Left lobe of liver (tissue), 2 donors: Measurements from ENCODE around the gene PHLDA3. TPM values are rescaled to one million over a fixed set of nuclear protein-coding genes. Genes with fewer than 3 reads are reported as not detected.
A peak's percentile ranks its signal among the peaks of the same experiment; 100 is the strongest.

Source experiments
- ATAC-seq: fragments of 200-7000 bp; cut with Tn5 transposase; one replicate; pipeline ENCODE4 v1.9.1; 2020; ENCODE audit warnings: mild to moderate bottlenecking, moderate library complexity
- DNase-seq: peaks from one replicate; pipeline ENCODE4 v3.0.0-alpha.2; 2020; ENCODE audit warnings: low spot score
- total RNA-seq: library from RNA; stranded (reverse); gene quantifications from one replicate; pipeline ENCODE4 v1.2.1, GENCODE V29; 2021
- donor health status: DM: no; HTN: no; CAD: no; lungs with moderate emphysema.
- donor health status: DM: no; HTN: yes; CAD: no.

Gene PHLDA3
- total RNA-seq = 1.8 TPM

DNA sequence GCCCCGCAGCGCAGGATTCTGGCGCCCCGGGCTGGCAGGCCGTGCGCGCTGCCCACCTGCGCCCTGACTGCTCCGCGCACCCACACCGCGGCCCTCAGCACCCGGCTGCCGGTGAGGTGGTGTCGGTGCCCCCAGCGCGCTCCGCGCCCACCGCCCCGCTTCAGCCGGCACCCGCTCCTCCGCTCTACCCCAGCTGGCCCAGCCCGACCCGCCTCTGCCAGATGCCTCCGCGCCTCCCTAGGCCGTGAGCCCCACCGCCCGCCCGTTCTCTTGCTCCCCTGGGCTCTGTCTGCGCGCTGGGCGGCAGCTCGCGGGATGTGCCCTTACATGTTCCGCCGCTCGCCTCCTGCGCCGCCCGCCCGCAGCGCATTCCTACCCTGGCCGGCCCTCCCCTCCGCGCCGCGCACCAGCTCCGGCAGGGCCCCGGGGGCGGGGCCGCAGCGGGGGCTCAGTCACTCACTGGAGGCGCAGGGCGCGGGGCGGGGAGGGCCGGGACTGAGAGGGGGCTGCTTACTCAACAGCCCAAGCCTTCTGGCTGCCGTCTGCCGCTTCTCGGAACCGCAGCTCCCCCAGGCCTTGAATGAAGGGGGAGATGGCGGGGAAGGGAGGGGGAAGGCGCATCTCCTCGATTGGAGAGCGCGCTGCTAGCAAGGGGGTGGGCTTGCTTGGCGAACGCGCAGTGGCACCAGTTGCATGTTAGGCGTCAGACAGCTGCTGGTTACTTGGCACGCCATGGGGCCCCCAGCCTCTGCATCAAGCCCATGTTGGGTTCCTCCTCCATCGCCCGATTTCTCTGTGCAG, at the start of gene PHLDA3:
PHLDA3 (minus strand) TSS at position 345 of the 801 bp plus-strand sequence. CDS start 402 bp downstream, outside the sequence.
- DNase-seq (peak; percentile 54), ATAC-seq (peak; percentile 81)

DNA sequence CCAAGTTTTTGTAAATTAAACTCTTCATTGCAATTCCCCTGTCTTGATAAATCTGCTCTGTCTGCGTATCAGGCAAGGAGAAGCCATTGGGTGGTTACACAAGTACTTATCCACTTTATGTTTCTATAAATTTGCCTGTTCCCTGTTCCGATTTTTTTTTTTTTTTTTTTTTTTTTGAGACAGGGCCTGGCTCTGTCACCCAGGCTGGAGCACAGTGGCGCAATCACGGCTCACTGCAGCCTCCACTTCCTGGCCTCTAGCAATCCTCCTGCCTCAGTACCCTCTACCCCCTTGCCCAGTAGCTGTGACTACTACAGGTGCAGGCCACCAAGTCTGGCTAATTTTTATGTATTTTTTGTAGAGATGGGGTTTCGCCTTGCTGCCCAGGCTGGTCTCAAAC, 49.1 kb upstream of the PHLDA3 start:
- DNase-seq = no peak
- no peak for ATAC-seq

DNA sequence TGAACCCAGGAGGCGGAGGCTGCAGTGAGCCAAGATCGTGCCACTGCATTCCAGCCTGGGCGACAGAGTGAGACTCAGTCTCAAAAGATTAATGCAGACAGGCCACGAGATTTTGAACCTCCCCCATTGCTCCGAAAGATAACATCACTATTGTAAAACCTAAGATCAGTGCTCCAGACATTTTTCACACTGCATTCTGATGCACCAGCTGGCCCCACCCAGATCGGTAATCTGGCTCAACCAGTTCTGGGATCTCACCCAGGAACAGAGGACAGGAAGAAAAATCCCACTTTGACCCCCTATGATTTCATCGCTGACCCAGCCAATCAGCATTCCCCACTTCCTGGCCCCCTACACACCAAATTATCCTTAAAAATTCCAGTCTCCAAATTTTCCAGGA, 48.6 kb upstream of the PHLDA3 start:
- DNase-seq (no peak), ATAC-seq (no peak)

DNA sequence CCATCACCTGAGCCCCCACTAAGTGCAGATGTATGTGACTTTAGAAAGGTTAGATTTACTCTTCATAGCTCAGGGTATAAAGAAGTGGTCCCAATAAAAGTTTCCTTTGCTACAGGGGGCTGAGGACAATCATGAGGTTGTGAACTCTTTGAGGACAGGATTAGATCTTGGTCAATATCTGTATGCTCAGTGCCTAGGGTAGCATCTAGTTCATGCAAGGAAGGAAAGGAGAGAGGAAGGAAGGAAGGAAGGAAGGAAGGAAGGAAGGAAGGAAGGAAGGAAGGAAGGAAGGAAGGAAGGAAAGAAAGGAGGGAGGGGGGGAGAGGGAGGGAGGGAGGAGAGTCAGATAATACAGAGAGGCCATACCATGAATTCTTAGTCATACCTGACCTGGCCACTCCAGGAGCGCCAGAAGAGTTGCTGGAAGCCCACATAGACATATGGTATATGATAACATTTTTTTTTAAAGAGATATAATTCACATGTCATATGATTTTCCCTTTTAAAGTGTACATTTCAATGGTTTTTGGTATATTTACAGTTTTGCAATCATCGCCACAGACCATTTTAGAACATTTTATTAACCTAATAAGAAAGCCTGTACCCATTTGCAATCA, 47.6 kb upstream of the PHLDA3 start:
- DNase-seq = no peak
- ATAC-seq = no peak

DNA sequence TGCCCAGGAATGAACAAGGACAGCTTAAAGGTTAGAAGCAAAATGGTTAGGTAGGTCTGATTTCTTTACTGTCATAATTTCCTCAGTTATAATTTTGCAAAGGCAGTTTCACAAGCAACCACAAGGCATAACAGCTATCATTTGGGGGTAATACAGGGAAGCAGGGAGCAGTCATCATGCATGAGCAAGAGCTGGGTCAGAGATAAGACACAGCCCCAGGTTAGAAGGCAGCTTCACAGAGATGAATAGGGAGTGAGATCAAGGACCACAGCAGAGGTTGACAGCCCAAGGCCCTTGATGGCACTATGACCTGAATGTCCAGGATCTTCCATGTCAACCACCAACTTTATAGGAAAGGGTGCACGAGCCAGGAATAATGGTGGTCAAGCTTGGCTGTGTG, 46.9 kb upstream of the PHLDA3 start:
- no peak for DNase-seq
- ATAC-seq = no peak

DNA sequence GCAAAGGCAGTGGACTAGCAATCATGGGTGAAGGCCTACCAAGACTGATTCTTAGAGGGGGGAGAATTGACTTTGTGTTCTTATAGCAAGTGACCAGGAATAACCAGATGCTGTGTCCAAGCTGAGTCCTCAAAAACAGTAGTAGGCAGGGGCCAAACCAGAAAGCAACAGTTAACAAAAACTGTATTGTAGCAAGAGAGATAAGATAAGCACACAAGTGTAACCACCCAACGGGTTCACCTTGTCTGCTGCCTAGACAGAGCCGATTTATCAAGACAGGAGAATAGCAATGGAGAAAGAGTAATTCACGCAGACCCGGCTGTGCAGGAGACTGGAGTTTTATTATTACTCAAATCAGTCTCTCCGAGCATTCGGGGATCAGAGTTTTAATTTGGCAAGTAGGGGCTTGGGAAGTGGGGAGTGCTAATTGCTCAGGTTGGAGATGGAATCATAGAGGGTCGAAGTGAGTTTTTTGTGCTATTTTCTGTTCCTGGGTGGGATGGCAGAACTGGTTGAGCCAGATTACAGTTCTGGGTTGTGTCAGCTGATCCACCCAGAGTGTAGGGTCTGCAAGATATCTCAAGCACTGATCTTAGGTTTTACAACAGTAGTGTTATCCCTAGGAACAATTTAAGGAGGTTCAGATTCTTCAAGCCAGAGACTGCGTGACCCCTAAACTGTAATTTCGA, 46.2 kb upstream of the PHLDA3 start:
- DNase-seq = no peak
- ATAC-seq = no peak

DNA sequence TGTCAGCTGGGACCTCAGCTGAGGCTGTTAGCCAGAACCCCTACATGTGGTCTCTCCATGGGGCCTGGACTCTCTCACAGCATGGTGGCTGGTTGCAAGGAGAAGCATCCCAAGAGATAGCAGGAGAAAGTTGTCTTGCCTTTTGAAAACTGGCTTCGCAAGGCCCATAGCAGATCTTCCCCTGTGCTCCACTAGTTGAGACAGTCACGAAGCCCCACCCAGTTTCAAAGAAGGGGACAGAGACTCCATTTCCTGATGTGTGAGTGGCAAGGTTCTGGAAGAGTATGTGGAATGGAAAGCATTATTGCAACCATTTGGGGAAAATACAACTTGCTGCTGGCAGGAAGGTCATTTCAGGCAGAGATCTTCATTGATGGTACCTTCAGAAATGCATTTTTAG, 45.5 kb upstream of the PHLDA3 start:
- DNase-seq = no peak
- no peak for ATAC-seq

DNA sequence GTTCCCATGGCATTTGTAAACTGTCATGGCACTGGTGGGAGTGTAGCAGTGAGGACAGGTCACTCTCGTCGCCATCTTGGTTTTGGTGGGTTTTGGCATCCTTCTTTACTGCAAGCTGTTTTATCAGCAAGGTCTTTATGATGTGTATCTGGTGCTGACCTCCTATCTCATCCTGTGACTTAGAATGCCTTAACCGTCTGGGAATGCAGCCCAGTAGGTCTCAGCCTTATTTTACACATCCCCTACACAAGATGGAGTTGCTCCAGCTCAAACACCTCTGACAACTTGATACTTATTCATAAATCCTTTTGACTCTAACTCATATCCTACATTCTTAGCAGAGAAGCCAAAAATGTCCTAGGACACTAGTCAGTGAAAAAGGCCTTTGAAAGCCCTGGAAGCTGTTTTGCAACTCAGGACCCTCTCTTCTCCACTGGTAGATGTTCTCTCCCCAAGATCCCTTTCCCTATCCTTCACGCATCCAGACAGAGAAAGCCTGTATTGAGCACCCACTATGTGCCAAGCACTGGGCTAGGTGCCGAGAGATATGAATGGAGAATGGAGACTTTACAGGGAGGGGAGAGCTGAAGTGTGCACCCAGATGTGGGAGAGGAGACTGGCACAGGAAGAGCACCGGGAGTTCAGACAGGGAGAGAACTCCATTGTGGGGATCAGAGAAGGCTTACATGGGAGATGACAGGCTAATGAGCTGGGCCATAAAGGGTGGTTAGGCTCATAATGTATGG, 44.7 kb upstream of the PHLDA3 start:
- DNase-seq (no peak), ATAC-seq (no peak)

DNA sequence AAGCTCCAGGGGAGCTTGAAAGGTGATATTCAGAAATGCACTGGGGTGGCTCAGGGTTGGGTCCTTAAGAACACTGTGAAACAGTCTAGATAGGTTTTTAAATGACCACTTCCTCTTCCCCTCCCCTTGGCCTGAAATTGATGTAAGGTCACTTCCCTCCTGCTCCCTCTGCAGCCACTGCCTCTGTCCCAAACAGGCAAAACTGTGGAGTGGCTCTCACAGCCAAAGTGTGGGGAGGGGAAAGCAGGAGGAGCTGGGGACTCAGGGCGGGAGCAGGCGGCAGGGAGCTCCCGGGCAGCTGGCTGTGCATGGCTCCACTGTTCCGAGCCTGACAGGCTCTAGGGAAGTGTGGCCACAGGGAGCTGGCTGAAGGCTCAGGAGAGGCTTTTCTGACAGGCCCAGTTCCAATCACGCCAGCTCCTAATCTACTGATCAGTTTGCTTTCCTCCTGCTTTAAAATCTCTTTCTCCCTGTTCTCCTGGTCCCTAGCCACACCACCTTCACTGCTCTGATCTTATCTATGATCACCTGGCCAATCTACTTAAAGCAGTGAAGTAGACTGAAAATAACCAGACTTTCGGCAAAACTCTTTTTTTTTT, 43.1 kb upstream of the PHLDA3 start:
- peak; percentile 76 for ATAC-seq
- peak; percentile 71 for DNase-seq

DNA sequence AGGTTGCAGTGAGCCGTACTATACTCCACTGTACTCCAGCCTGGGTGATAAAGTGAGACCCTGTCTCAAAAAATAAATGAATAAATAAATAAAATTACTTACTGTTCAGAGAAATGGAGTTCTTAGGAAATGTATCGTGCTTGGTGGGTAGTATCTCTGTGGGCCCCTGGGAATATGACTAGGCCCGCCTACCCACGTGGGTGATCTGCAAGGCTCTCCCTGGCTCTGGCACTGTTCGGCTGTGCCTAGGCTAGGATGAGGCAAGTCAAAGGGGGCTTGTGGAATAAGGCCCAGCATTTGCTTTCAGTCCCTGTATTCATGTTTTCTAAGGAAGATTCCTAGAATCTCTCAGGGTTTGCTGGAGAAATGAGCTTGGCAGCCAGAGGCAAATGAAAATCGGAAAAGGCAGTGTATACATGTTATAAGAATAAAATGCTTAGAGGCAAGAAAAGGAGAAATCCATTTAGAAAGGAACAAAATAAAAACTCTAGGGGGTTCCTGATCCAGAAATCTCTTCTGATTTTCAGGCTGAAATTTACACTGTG, 42.5 kb upstream of the PHLDA3 start:
- DNase-seq = no peak
- no peak for ATAC-seq

DNA sequence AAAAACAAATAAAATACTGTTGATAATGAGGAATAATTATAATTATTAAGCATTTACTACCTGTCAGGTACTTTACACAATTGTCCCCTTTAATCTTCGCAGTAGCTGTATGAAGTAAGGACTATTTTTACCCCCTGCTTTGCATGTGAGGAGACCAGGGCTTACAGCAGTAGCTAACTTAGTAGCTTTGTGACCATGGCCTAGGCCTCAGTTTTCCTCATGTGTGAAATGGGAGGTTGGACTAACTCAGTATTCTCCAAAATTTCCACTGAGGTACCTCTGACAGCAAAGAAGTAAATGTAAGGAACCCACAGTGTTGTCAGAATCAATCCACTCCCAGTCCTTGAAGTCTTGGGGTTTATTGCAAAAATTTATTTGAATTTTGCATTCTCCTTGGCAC, 41.7 kb upstream of the PHLDA3 start:
- no peak for DNase-seq
- ATAC-seq = no peak

DNA sequence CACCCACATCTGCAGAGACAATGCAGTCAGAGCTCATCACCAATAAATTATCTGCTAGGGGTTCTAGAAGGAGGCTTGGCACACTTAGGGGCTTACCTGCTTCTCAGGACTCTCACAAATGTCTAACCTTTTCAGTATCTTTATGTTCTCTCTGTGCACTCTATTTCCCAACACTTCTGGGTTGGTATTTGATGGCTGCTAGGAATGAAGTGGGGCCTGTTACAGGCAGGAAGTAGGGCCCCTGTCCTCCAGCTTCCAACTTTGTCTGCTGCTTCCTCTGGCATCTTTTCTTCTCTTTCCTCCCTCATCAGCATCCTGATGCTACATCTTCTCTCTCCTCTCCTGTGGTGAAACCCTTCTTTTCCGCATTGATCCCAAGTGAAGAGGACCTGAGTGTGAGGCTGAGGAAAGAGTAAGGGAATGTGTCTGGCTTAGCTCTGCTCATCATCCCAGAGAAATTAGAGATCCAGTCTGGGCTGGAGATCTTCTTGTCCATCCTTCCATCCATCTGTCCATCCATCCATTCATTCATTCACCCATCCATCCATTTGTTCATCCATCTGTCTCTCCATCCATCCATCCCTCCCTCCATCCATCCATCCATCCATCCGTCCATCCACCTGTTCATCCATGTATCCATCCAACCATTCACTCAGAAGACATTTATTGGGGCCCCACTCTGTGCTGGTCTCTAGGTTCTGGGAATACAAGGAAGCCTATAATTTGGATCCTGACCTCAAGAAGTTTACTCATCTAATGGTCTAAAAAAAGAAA, 40.8 kb upstream of the PHLDA3 start:
- no peak for ATAC-seq
- DNase-seq = no peak

DNA sequence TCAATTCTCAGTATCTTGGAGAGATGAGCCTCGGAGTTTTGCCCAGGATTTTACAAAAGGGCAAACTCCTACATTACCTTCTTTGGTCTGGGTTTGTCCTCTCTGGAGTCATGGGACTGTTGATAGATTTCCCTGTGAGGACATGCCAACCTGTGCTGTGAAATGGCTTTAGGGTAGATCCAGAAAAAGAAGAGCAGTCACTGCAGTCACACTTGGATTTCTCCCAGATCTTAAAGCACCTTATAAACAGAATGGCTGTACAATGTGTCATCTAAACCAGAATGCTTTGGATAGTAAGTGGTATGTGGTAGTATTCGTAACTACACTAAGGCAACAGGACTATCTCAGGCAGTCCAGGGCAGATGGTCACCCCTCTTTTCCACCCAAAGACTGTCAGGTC, 39.8 kb upstream of the PHLDA3 start:
- no peak for ATAC-seq
- no peak for DNase-seq

DNA sequence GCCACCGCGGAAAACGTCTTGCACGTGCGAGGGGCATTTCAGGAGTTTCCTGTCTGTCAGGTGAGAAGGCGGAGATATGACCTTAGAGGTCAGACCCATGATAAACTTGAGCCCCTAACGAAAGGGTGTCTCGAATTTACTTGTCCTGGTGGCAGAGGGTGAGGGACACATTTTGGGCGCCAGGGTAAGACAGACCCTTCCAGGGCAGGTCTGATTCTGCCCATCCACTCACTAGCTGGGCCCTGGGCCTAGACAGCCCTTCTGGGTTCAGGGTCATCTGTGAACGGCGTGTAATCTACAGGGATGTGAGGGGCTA, 38.3 kb upstream of the PHLDA3 start:
- DNase-seq (no peak), ATAC-seq (peak; percentile 9)

DNA sequence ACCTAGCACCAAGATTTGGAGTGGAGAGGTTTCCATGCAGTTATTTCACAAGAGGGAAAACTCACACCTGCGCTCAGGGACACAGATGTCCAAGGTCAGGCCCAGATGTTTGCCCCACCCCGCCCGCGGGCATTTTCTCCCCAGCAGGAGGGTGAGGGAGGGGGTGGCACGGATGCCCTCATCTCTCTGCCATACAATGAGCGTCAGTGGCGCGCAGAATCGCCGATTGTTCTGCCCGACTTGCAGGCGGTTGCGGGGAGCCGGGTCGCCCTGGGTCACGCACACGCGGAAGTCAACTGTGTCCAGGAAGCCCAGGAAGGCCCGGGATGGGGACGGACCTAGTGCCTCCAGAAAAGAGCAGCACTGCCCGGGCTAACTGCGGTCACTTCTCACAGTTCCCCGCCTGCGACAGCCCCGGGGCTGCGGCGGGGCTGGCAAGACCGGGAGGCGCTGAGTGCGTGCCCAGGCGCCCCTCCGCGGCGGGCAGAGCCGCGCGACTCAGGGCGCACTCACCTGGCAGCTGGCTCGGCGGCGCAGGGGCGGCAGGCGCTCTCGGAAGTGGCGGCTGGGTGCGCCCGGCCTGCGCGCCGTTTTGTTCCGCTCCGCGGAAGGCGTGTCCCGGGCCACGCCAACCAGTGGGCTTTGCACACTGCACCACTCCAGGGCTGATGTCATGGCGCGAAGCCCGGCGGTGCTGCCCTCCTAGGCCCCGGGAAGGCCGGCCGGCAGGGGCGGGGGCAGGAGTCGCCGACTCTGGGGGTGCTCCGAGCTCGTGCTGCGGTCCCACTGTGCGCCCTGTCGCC, 37.8 kb upstream of the PHLDA3 start, which contains the start of gene CSRP1:
CSRP1 (minus strand) TSS at position 567 of the 803 bp plus-strand sequence. CDS start 10,820 bp downstream, outside the sequence.
- ATAC-seq (peak; percentile 83), DNase-seq (peak; percentile 95)

DNA sequence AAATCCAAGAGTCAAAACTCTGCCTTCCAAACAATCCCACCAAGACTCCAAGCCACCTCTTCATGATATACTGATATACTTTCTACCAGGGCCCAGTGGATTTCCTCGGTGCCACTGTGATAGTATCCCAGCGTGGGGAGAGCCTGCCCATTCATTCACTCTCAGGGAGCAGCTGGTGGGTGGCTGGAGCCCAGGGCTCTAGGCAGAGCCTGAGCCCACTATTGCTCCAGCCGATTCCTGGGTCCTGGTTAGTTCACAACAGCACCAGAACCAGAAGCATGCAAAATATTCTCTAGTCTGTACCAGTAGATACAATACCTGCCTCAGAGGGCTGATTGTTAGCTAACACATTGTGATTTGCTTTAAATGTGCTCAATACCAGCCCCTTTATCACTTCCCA, 37.1 kb upstream of the PHLDA3 start:
- DNase-seq (no peak), ATAC-seq (no peak)

DNA sequence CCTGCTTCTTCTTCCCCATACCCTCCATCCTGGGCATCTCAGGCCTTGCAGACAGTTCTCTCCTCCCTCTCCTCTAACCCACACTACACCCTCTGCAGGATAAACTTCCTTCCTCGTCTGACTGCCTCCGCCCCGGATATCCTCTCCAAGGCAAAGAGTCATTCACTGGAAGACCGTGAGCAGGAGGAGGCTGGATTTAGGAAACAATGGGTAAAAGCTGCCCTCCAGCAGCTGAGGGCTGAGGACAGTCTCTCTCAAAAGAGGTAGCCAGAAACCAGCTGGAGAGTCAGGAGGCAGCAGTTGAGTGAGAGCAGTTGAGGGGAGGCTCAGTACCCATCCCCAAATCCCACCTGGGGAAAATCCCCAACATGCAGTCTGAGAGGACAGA, 36.5 kb upstream of the PHLDA3 start:
- ATAC-seq (no peak), DNase-seq (no peak)

DNA sequence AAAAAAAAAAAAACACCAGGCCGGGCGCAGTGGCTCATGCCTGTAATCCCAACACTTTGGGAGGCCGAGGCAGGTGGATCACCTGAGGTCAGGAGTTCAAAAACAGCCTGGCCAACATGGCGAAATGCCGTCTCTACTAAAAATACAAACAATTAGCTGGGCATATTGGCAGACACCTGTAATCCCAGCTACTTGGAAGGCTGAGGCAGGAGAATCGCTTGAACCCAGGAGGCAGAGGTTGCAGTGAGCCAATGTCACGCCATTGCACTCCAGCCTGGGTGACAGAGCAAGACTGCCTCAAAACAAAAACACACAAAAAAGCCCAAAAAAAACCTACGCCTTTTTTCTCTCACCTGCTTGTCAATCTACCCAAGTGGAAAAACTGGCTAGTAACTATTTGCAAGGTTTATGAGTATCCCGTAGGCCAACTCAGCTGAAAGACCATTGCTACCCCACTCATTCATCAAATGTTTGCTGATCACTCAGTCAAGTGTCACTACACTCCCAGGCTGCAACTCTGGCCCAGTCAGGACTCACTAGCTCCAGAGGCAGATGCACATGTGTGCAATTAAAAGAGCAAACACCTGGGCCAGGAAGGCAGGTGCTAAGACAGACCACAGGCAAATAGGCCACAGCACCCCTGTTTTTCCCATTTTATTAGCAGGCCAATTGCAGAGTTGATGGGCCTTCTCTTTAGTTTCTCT, 36.0 kb upstream of the PHLDA3 start:
- ATAC-seq = no peak

More for the DNA sequence above, 36.0 kb upstream of the PHLDA3 start:
- peak; percentile 77 for DNase-seq
